ENCODE results near the gene PSMD12.

Gene PSMD12

DNA sequence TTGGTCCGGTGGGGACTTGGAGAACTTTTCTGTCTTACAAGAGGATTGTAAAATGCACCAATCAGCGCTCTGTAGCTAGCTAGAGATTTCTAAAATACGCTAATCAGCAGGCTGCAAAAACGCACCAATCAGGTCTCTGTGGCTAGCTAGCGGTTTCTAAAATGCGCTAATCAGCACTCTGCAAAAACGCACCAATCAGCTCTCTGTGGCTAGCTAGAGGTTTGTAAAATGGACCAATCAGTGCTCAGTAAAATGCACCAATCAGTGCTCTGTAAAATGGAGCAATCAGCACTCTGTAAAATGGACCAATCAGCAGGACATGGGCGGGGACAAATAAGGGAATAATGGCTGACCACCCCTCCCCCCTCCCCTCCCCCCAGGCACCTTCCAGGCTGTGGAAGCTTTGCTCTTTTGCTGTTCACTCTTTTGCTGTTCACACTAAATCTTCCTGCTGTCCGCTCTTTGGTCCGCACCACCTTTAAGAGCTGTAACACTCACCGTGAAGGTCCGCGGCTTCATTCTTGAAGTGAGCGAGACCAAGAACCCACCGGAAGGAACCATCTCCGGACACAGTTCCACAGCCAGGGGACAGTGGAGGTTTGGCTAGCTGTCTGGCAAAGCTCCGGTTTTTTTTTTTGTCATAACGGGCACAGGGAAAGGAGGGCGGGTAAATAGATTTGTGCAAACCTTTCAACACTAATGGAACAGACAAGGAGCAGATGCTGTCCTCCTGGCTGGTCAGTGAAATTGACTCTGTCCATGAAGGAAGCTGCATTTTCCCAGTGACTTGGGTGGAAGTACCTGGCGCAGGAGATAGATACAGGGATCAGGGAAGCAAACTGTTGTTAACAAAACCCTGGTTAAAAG, 19.0 kb upstream of the PSMD12 start:
- no peak for DNase-seq

DNA sequence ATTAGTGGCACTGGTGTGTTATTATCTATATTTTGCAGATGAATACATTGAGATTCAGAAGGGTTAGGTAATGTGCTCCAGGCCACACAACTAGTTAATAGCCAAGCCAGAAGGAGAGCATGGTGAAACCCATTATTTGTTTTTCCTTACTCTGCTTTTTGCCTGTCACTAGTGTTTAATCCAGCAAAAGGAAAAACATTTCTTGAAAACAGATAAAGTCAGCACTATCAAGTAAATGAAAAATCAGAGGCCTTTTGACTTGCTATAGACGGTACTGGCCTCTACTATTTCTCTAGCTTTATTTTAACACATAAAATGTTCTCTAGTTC, 15.5 kb upstream of the PSMD12 start:
- DNase-seq, result no peak

DNA sequence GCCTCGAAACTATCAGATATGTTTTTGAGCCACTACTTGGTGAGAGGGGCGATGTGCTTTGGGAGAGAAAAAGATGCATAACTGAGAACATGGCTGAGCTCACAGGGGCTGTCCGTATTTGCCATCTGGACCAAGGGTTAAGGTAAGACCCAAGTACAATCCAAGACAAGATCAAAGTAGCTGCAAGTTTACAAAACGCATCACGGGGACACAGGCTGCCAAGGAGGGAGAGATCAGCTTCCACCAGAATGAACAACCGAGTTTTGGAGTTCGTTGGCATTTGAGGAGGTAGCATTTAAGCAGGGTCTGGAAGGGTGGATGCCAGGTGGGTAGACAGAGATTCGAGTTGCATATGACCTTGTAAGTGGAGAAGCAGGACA, 12.9 kb upstream of the PSMD12 start:
- no peak for DNase-seq

DNA sequence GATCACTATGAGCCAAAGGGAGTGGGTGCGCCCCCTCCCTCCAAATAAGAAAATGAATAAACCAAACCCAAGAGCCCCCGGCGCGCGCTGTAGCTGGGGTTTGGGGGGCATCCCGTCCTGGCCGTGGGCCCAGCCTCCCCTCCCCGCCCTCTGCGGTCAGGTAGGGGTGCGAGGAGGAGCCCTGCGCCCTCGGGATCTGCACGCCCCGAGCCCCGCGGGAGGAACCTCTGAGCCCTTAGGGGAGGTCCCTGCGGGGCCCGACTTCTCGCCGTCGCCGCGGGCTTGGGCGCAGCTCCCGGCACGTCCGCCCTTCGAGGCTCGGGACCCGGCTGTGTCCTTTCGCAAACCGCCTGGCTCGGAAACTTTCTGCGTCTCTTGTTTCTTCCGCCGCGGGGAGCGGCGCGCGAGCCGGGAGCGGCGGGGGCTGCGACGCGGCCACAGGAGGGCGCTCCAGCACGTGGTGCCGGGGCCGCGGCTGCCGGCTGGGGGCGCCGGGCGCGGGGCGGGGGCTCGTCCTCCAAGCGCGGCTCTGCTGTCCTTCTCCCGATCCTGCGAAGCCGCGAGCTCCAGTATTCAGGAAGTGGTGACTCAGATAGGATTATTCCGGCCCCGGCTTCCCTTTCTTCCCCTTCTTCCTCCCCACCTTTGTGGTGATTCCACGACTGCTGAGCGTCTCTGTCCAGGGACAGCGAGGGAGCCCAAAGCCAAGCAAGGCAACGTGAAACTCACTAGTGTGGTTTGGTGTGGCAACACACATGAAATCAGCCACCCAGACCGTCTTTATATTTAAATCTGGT, 12.3 kb upstream of the PSMD12 start:
- peak; percentile 84 for DNase-seq

DNA sequence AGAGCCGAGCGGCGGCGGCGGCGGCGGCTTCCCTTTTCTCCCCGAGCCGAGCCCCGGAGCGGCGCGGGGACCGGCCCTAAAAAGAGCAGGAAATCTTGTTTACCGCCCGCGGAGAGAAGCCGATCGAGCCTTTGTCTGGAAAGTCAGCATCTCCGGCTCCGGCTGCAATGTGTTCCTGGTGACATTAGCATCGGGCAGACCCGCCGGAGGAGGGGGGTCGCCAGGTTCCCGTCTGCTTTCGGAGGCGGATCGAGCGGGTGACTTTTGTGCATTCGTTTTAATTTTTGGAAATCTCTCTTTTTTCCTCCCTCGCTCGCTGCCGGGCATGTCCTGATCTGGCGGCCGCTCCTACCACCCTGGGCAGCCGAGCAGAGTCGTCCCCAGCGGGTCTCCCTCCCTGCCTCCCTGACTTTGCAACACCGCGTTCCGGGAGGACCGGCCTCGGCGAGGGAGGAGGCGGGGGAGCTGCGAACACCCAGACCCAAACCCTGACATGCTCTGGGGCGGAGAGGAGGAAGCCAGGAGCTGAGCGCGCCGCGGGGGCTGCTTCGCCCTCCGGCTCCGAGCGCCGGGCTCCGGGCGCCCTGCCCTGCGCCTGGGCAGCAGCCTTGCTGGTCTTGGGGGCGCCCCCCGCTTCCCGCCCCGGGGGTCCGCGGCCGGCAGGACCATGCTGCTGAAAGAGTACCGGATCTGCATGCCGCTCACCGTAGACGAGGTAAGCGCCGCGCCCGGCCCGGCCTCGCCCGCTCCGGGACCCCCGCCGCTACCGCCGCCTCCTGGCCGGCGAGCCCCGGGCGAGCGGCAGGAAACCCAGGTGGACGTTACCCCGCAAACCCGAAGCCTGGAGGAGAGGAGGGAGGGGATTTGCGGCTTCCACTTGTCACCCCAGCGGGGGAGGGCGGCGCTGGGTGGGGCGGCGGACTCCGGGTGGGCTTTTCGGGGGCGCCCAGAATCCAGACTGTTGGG, 11.4 kb upstream of the PSMD12 start:
- peak; percentile 17 for DNase-seq

DNA sequence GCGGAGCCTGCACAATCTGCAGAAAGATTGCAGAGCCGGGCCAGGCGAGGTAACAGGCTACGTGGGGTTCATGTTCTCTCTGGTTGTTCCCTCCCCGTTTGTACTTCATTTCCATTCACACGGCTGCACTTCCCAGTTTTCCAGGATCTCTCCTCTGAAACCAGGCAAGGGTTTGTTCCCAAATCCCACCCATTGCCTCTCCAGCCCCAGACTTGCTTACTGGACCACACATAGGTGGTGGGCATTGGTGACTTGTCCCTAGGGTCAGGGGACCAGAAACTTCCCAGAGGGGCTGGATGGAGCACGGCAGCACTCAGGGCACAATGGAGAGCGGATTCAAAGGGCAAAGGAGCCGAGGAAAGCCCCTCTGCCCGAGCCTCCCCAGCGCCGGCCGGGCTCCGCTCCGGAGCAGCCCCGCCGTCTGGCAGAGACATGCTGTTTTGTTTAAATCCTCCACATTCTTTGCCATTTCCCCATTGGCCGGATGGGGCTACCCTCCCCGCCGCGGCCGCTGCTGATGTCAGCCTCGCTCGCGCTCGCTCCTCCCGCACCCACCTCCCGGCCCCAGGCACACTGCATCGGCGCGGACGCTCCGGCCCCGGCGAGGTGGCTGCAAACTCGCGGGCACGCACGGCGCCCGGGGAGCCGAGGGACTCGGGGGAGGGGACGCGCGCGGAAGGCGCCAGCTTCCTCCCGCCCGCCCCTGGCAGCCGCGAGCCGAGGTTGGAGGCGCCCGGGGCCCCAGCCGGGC, 10.5 kb upstream of the PSMD12 start, which contains the start of gene PITPNC1:
PITPNC1 (plus strand) TSS at position 545 of the 751 bp plus-strand sequence.
- peak; percentile 77 for DNase-seq

DNA sequence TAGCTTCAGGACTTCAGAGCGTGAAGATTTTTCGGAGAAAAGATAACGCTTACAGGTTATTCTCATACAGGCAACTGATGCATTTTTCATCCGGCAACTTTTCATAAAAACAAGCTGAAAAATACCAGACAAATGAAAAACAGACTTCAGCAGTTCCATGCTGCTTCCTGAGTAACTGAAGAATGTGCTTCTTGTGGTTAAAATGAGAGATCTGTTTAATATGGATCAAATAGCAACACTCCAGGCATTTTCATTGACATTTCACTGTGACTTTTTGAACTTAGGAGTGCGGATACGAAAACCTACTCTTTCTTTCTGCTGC, 10.0 kb upstream of the PSMD12 start:
- no peak for DNase-seq

DNA sequence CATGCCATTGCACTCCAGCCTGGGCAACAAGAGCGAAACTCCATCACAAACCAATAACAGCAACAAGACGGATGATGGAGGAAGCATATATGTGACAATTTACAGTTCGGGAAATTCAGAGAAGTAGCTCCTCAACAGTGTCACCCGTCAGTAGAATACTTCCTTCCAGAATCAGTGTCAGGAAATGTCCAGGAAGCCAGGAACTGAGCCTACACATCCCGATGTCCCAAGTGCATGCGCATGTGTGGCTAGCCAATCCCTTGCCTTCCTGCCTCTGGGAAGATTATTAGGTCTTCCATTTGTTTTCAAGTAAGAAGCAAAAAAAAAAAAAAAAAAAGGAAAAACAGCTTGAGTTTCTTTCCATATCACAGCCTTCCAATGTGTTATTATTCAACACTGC, 9.3 kb upstream of the PSMD12 start:
- no peak for DNase-seq

DNA sequence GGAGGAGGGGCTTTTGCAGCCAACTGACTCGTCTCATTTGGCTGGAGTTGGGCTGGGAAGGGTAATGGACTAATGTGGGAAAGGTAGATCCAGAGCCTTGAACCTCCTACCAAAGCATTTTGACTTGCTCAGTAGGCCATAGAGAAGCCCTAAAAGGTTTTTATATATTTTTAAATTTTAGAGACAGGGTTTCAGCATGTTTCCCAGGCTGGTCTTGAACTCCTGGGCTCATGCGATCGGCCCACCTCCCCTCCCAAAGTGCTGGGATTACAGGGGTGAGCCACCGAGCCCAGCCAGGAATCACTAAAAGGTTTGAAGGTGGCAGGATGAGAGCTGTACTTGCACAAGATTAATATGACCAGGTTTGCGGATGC, 8.7 kb upstream of the PSMD12 start:
- DNase-seq, result no peak

DNA sequence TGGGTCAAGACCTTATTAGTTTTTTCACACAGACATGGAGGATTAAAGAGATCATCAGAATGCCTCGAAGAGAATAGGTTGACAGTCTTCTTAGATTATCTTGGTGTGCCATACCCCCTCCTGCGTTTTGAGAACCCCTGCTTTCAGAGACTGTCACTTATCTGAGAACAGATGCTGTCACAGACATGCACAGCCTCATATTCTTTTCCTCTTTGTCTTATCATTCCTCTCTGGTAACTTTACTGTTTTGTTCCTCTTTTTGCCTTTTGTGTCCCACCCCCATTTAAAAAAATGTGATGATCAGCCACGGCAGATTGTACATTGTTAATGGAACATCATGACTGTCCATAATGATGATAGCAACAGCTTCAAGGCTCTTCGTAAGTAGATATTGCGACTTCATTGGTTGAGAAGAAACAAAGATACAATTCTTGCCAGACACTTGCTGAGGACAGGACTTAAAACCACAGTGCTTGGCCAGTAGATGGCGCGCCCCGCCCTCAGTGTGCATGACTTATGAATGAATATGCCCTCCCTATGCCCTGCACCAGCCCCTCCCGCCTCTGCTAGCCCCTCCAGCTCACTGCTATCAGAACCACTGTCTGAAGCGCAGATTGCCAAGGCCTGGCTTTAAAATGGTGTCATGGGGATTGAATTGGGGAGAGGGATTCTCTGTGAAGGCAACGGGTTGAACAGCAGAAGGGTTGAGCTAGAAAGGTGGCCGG, 8.1 kb upstream of the PSMD12 start:
- peak; percentile 70 for DNase-seq

DNA sequence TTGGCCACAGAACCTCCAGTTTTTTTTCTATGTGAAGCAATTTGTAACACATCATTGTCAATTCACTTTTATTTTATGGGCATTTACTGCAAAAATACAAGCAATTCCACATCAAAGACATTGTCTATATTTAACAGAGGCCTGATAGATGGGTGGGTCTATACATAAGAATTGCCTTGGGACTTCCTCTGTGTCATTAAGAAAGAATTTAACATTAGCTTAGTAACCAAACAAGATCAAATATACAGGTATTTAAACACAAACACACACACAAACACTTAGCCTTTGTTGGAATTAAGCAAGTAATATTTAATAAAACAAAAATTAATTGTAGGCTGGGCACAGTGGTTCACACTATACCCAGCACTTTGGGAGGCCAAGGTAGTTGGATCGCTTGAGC, 6.4 kb upstream of the PSMD12 start:
- DNase-seq, result no peak

DNA sequence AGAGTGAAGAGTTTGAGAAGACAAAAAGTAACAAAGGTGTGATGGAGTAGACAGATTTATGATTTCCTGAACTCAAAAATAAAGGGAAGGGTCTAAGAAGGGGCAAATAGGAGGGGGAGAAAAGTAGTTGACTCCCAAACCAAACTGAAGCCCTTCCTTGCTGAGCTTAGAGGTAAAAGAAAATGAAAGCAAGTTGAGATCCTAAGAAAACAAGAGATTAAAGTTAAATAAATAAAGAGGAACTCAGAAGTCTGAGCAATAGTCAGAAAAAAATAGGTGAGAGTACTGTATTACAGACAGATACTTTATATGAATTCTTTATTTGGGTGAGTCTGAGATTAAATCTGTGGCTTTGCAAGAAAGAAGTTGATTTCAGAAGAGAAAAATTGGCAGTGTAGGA, 3.3 kb upstream of the PSMD12 start:
- no peak for DNase-seq

DNA sequence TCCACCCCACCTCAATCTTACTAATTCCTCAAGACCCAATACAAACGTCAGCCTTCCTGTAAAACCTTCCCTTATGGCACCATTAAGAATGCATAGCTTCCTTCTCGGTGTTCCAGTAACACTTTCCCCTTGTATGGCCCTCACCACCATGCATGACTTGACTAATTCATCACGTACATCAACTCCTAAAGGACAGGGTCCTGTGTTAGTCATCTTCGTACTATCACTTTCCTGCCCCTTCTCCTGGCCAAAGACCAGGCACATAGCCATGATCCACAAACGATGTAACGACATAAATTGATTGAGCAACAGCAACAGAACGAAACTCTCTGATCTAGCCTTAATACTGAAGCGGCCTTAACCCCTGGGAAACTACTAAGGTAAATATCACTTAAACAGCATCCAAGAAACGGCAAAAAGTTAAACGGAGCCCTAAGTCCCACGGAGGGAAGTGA, 612 bp downstream of the PSMD12 start:
- DNase-seq, result no peak

DNA sequence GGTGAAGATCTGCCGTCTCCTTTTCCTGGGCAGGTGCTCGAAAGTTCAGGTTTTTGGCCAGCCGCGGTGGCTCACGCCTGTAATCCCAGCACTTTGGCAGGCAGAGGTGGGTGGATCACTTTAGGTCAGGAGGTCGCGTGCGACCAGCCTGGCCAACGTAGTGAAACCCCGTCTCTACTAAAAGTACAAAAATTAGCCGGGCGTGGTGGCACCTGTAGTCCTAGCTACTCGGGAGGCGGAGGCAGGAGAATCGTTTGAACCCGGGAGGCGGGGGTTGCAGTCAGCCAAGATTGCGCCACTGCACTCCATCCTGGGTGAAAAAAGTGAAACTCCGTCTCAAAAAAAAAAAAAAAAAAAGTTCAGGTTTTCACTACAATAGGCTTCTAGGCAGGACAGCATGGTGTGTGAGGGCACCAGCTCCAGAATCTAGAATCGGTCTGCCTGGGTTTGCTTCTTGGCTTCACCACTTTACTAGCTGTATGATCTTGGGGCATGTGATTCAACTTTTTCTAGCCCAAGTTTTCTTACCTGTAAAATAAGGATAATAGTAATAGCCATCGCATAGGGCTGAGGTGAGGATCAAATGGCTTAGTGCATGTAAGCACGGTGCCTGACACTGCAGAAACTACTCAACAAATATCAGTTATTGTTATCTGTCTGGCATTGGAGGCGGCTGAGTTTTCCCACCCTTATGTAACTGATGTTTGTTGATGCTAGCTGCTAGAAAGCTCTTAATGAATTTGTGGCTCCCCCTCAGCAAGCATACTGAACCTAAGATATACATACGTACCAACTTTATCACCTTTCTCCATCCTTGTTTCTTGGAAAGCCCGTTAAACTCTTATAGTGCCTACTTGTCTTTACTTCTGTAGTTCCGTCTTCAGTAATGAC, 1.3 kb downstream of the PSMD12 start:
- no peak for DNase-seq

DNA sequence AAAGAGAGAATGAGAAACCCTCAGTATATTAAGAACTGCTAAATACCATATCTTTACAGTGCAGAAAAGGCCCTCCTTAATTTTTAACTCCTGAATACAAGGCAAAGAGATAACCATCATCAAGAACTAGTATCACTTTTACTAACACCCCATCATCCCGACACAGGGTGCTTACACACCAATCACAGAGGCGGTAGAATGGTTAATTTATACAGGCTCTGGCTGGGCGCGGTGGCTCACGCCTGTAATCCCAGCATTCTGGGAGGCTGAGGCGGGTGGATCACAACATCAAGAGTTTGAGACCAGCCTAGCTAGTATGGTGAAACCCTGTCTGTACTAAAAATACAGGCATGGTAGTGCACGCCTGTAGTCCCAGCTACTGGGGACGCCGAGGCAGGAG, 4.2 kb downstream of the PSMD12 start:
- no peak for DNase-seq

DNA sequence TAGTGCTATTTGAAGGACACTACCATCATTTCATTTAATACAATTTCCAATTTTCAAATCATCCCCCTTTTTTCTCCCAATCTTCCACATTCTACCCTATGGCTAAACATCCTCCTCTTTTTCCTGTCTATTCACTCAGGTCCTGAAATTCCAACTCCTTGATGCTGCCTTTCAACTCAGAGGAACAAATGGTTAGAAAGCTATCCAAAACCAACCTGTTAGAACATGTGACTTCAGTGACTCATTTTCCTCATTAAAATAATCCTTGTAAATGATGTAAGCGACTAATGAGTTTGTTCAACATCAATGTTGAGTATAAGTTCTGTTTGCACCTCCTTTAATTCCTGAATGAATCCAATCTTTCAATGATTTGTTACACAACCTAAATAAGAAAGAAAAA, 5.5 kb downstream of the PSMD12 start:
- no peak for DNase-seq

DNA sequence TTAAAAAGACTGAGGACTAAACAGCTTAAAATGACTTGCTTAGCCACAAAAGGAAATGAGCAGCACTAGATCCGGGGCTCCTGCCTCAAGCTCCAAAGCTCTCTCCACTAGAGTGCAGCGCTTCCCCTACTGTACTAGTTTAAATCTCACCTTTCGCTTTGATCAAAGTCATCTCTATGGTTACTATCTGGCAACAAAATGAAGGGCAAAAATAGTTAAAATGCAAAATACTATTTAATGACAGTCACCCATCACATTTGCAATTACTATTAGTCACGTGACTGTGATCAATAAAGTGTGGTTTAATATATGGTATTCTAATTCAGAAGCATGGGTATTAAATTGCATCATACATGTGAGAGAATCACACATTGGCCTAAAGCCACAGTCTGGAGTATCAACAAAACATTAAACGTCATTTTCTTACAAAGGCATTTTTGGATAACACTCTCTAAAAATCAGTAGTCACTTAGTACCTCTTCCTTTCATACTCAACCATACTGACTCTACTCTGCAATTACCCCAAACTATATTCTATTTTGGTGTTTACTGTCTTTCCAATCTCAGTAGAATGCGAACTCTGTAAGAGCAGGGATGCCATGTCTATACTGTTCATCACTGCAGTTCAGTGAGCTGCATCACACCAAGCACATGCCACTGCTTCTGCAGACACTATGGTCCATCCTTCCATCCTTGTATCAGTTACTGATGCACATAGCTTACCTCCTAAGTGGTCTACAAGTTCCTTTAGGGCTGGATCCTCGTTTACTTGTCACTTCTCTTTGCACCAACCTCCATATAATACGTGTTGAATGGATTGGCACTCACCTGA, 6.2 kb downstream of the PSMD12 start:
- no peak for DNase-seq

DNA sequence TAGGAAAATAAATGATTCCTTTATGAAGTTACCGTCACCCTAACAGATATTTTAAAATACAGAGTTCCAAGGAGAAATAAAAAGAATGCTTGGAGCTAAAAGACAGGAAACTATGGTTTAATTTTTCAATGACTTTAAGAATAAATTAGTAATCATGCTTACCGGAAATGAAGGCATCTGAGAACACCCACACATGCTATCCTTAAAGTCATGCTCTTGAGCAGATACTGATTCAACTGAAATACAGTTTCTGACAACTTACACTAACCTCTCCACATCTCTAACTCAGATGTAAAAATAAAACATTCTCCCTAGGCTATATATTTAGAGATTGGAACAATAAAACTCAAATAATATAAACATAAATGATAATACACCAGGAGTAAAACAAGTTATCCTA, 7.8 kb downstream of the PSMD12 start:
- DNase-seq, result no peak

DNA sequence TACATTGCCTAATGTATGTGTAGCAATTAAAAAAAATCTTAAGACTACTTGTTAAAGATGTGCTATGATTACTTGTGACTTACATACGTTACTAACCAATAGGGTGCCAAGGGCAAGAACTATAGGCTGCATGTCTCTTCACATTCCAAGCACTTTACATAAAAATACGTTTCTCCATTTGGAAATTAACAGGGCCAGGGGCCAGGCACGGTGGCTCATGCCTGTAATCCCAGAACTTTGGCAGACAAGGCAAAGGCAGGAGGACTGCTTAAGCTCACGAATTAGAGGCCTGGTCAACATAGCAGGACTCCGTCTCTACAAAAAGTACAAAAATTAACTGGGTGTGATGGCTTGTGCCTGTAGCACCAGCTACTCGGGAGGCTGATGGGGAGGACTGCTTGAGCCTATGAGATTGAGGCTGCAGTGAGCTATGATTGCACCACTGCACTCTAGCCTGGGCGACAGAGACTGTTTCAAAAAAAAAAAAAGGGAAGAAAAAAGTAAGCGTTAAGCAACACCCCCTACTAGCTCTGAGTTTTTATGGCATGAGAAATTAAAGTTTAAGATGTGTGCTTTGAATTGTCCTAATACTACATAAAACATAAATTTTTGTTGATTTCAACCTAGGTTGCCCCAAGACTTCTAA, 12.3 kb downstream of the PSMD12 start:
- no peak for DNase-seq
